Skeletal muscle cell (primary cell): Measurements from ENCODE around the gene OSBPL3.

Experiments
- DNase-seq: peaks from one replicate; pipeline ENCODE4 v3.0.0-alpha.2; 2010; ENCODE audit warnings: low read depth
- H3K4me3 ChIP-seq: 2 replicates; pipeline ENCODE4 v1.5.1; 2011; ENCODE audit warnings: low read depth, mild to moderate bottlenecking, control low read depth, low read length, moderate library complexity

Gene OSBPL3

GRCh38 chr7:24788075-24788474 is 191.9 kb downstream of the OSBPL3 start:
- no peak for DNase-seq
- no peak overlapping the region for H3K4me3 ChIP-seq

- DNase-seq: peak; percentile 91
- H3K4me3 ChIP-seq: no peak overlapping the region
Observed at GRCh38 chr7:24786941-24787340, 193.0 kb downstream of the OSBPL3 start.

- no peak overlapping the region for H3K4me3 ChIP-seq
- no peak for DNase-seq
Observed at GRCh38 chr7:24786306-24786705, 193.7 kb downstream of the OSBPL3 start.

- no peak overlapping the region for H3K4me3 ChIP-seq
- no peak for DNase-seq
Observed at GRCh38 chr7:24784277-24784676, 195.7 kb downstream of the OSBPL3 start.

GRCh38 chr7:24783698-24784097 is 196.3 kb downstream of the OSBPL3 start:
- no peak overlapping the region for H3K4me3 ChIP-seq
- no peak for DNase-seq

GRCh38 chr7:24781106-24781505 is 198.9 kb downstream of the OSBPL3 start:
- DNase-seq: no peak

GRCh38 chr7:24779283-24779655 is 200.7 kb downstream of the OSBPL3 start:
- no peak for DNase-seq
- H3K4me3 ChIP-seq: no peak overlapping the region

More at GRCh38 chr7:24781106-24781505, 198.9 kb downstream of the OSBPL3 start:
- H3K4me3 ChIP-seq: no peak overlapping the region

- H3K4me3 ChIP-seq: no peak overlapping the region
- peak; percentile 74 for DNase-seq
Observed at GRCh38 chr7:24778543-24779282, 201.3 kb downstream of the OSBPL3 start.

GRCh38 chr7:24777806-24778205 is 202.2 kb downstream of the OSBPL3 start:
- DNase-seq: no peak
- no peak overlapping the region for H3K4me3 ChIP-seq

- H3K4me3 ChIP-seq: no peak overlapping the region
- peak; percentile 13 for DNase-seq
Observed at GRCh38 chr7:24773646-24774045, 206.3 kb downstream of the OSBPL3 start.

GRCh38 chr7:24769851-24770250 is 210.1 kb downstream of the OSBPL3 start:
- H3K4me3 ChIP-seq: no peak overlapping the region
- no peak for DNase-seq

- DNase-seq: no peak
- no peak overlapping the region for H3K4me3 ChIP-seq
Observed at GRCh38 chr7:24769014-24769830, 210.8 kb downstream of the OSBPL3 start.

GRCh38 chr7:24767878-24768569 is 212.0 kb downstream of the OSBPL3 start:
- no peak for DNase-seq
- H3K4me3 ChIP-seq: no peak overlapping the region

GRCh38 chr7:24764972-24765744 is 214.8 kb downstream of the OSBPL3 start:
- peak; percentile 39 for DNase-seq
- no peak overlapping the region for H3K4me3 ChIP-seq

GRCh38 chr7:24764011-24764410 is 216.0 kb downstream of the OSBPL3 start:
- H3K4me3 ChIP-seq: no peak overlapping the region
- no peak for DNase-seq

GRCh38 chr7:24763303-24763901 is 216.6 kb downstream of the OSBPL3 start:
- H3K4me3 ChIP-seq: no peak overlapping the region
- no peak for DNase-seq

- no peak for DNase-seq
- no peak overlapping the region for H3K4me3 ChIP-seq
Observed at GRCh38 chr7:24762771-24763170, 217.2 kb downstream of the OSBPL3 start.

- no peak for DNase-seq
- no peak overlapping the region for H3K4me3 ChIP-seq
Observed at GRCh38 chr7:24760968-24761367, 219.0 kb downstream of the OSBPL3 start.
